Glomerular endothelial cell (primary cell): ENCODE results near the gene GTF3A. TPM values are rescaled to one million over a fixed set of nuclear protein-coding genes. Genes with fewer than 3 reads are reported as not detected.
"Not testable (repeated sequence)": the region's sequence is repeated elsewhere in the genome, so short reads cannot be mapped to it uniquely, and the experiment has no call there.

Source experiments
- DNase-seq: peaks from one replicate; pipeline ENCODE4 v3.0.0-alpha.2; 2011; ENCODE audit warnings: low read depth, low spot score; ENCODE audit errors: extremely low read depth
- total RNA-seq: library from RNA; depleted of rRNA; stranded (reverse); fragments of >200 nt; gene quantifications from 2 replicates; pipeline ENCODE4 v1.2.3, GENCODE V29; 2015

Gene GTF3A
- total RNA-seq, result 76.0 and 151 TPM in 2 replicates

GRCh38 chr13:27424246-27425157, at the start of gene GTF3A:
GTF3A (plus strand) TSS chr13:27424619.
- DNase-seq, result peak; percentile 42

- DNase-seq, result no peak
Measured at GRCh38 chr13:27374650-27375049, 49.8 kb upstream of the GTF3A start.

GRCh38 chr13:27375686-27376326, 48.6 kb upstream of the GTF3A start:
- no peak for DNase-seq

DNA sequence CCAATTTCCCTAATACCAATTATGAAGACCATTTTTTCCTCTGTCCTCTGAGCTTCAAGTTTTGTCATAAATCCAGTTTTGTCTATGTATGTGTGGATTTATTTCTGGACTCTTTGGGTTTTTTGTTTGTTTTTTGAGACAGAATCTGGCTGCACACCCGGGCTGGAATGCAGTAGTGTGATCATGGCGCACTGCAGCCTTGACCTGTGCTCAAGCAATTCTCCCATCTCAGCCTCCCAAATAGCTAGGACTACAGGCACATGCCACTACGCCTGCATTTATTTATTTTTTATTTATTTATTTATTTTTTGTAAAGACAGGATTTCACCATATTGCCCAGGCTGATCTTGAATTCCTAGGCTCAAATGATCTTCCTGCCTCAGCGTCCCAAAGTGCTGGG, 45.3 kb upstream of the GTF3A start:
- DNase-seq, result no peak

DNA sequence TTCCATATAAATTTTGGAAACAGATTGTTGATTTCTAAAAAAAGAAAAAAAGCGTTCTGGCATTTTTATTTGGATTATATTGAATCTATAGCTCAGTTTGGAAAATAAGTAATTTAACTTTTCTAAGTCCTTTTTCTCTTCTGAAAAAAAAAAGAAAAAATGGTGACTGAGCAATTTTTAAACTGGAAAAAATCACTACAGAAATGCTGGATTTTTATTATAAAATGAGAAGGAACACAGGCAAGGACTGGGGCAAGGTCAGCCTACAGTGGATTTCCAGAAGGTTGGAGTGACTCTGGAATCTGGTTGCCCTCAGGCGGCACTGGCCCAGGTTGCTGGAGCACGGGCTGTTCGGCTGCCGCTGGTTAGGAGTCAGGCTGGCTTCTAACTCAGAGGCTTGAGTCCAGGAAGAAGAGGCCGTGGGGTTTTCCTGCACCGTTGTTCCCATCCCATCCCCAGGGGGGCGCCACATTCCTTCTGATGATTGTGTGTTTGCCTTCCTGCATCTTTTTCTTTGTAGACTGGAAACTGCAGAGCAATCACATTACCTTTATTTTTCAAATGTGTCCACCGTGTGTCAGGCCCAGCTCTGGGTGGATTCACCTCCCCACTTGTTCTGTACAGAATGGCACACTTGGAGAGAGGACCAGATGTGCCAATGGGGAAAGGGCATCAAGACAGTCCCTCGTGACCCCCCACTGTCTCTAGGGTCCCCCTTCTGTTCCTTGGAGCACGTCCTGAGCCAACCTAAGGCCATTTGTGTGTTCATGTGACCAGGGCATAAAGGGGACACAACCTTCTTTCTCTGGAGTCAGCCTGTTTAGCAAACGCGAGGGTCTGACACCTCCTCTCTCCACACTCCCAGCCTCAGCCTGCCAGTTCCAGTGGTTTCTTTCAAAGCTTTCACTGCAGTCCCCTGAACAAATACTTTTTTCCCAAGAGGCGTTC, 44.5 kb upstream of the GTF3A start:
- no peak for DNase-seq

GRCh38 chr13:27381601-27382000, 42.8 kb upstream of the GTF3A start:
- DNase-seq, result no peak

DNA sequence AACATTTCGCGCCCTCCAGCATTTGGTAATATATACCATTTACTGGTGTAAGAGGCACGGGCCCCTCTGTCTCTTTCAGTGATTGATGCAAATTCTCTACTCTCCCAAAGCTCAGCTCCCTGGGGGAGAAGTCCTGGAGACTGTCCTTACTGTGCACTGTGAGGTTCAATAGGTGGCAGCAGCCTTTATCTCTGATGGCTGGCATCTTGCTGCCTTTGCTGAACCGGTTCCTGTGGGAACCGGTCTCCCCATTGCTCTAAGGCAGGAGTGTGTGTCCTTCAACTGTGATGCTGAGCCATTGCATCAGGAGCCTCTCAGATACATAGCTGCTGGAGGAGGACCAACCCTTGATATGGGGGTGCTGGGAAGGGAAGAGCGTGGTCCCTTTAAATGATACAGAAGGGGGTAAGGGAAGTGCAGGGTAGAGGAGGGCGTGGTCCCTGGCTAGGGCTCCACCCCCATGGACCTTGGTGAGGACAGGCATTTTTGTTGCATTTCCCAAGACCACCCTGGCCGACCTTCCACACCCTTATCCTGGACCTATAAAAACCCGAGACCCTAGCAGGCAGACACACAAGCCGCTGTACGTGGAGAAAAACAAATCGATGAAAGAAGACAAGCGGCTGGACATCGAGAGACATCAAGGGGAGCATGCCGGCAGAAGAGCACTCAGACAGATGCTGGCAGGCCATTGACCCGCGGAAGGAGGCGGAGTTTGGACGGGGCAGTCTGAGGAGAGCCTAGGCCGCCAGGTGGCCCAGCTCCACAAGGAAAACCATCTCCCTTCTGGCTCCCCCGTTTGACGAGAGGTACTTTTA, 41.1 kb upstream of the GTF3A start:
- no peak for DNase-seq

DNA sequence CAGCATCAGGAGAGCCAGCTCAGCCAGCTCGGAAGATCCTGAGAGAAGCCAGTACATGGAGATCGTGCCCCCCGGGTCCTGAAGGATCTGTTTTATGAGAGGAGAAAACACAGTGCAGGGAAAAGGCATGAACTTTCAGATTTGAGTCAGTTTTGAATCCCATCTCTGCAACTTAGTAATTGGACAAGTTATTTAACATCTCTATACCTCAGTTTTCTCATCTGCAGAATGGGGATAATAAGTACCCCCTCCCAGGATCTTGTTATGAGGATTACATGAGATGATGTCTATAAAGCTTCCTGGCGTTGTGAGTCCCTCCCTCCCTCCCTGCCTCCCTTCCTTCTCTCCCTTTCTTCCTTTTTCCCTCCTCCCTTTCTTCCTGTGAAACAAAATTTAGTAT, 40.1 kb upstream of the GTF3A start:
- no peak for DNase-seq

- DNase-seq, result no peak
Measured at GRCh38 chr13:27388241-27388640, 36.2 kb upstream of the GTF3A start.

- DNase-seq, result no peak
Measured at GRCh38 chr13:27389891-27390290, 34.5 kb upstream of the GTF3A start.

- DNase-seq, result no peak
Measured at GRCh38 chr13:27391471-27391870, 32.9 kb upstream of the GTF3A start.

DNA sequence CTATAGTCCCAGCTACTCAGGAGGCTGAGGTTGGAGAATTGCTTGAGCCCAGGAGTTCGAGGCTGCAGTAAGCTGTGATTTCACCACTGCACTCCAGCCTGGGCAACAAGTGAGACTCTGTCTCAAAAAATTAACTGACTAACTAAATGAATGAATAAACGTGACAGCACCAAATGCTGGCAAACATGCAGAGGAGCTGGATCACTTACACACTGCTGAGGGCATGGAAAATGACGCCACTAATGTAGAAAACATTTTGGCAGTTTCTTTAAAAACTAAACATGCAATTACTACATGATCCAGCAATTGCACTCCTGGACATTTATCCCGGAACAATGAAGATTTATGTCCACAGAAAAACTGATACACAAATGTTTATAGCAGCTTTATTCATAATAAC, 31.3 kb upstream of the GTF3A start:
- DNase-seq, result no peak

GRCh38 chr13:27395007-27395510, 29.4 kb upstream of the GTF3A start:
- no peak for DNase-seq

DNA sequence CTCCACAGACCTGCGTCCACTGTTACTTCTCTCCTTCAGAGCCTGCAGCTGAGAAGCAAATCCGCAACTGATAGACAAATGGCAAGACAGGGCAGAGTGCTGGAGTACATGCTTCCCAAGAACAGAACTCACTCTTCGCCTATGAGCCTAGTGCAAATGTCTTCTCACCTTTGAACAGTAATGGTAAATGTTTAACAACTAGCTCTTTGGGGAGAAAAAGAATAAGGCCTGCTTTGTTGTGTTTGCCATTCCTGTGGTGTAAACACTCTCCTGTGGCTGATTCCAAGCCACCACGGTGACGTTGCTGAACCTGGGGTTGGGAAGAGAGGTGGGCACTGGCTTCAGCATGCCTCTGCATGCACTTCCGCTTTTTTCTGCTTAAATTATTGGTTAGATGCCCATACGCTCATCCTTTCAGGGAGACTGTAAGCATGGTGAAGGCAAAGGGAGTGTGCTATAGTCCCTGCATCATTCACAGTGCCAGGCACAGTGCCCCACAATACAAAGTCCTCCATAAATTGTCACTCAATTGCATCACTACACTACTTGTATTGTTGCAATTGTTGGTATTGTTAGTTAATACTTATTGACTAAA, 28.1 kb upstream of the GTF3A start:
- DNase-seq, result no peak

DNA sequence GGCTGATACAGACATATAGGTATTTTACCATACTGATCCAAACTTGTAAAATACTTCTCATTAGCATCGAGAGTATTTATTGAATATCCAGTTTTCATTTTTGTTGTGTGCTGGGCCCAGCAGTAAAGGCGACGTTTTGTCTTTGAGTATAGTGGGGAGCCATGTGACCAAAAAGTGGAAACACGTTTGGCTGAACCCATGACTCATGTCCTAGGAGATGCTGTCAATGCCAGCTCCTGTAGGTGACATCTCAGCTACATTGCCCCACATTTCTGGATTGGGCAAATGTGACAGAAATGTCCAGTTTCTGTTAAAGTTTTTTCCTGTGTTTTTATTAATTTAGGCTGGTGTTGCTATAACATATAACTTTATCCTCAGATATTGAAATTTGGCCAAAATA, 26.1 kb upstream of the GTF3A start:
- DNase-seq, result no peak

- DNase-seq, result not testable (repeated sequence)
Measured at GRCh38 chr13:27400405-27400804, 24.0 kb upstream of the GTF3A start.

DNA sequence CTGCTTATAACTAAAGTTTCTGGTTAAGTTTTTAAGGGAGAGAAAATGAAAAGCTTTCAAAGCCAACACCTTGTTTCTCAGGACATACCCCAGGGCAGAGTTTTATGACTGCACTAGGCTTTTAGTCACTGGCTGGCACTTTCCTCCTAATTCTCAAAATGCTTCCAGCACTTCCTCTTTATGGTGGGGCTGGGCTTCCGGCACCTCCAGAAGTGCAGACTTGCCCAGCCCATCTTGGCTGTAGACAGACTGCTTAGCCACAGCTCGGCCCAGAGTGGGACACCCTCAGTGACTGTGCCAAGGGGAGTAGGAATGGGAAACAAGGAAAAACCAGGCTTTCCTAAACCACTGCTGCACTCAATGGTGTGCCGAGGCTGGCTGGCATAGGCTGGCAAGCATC, 23.2 kb upstream of the GTF3A start:
- no peak for DNase-seq

GRCh38 chr13:27403203-27403678, 21.2 kb upstream of the GTF3A start:
- no peak for DNase-seq

- DNase-seq, result no peak
Measured at GRCh38 chr13:27403727-27404385, 20.6 kb upstream of the GTF3A start.
